Hippocampal formation (tissue), 2 donors: ENCODE results near the gene NRL.

Experiments
- DNase-seq, 2 donors: peaks; one replicate each; lab custom pipeline; 2025; lab: John Stamatoyannopoulos, UW

The NRL gene

DNA sequence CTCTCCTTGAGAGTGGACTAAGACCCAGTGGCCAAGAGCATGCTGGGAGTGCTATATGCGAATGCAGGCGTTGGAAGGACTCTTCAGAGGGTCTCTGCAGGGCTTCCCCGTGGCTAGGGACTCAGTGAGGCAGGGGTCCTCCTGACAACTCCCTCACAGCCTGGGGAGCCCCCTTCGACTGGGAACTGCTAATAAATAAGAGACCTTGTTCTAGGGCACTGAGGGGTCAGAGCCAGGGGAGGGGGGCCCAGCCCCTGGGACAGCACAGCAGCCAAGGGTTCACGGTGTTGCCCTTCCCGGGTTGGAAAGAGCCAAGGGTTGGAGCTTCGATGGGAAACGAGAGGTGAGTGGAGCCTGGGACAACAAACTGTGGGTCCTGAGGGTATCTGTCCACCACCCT lies 49.3 kb downstream of the NRL start:
- no peak for DNase-seq

- no peak for DNase-seq
Observed at GRCh38 chr14:24064856-24065255, 49.9 kb downstream of the NRL start.

GRCh38 chr14:24064091-24064795 lies 50.5 kb downstream of the NRL start:
- DNase-seq, result no peak

DNA sequence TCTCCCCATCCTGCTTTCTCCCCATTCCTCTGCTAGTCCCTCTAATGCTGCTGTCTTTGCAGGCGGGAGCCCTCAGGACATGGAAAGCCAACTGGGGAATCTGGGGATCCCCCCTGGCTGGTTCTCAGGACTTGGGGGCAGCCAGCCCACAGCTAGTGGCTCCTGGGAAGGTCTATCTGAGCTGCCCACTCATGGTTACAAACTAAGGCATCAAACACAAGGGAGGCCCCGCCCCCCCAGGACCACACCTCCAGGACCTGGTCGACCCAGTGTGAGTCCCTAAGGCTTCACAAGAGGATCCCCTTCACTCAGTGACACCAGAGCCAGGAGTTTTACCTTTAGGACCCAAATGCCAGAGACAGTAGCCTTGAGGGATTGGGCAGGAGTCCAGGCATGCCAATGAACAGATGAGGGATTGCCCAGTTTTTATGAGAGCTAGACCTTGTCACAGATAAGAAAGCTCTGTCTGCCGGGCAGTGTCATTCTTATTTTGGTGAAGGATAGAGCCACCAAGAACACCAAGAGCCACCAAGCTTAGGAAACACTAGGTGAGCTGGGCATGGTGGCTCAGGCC lies 51.4 kb downstream of the NRL start:
- DNase-seq, result no peak

DNA sequence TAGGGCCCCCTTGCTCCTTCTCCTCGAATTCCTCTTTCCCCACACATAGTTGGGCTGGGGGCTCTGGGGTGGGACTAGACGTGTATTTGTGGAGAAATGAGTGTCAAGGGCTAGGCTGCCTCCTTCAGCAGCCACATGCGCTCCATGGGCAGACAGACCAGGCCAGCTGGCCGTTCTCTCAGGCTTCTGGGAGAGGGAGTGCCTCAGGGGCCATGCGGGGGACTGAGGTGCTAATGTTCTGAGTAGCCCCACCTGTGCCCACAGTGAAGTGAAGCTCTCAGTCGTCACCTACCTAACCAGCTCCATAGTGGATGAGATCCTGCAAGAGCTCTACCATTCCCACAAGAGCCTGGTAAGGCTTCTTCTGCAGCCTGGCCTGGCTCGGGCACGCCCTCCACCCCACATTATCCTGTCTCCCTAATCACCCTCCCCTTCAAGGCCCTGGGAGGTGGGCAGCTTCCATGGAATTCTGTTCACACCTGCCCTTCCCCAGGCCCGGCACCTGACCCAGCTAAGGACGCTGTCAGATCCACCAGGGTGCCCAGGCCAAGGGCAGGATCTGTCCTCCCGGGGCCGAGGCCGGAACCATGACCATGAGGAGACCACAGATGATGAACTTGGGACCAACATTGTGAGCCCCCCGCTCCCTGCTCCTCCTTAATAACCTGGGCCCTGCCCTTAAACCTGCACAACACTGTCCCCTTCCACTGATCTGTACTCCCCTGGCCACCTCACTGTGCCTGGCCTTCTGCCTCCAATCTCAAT lies 52.4 kb downstream of the NRL start:
- DNase-seq, result no peak

DNA sequence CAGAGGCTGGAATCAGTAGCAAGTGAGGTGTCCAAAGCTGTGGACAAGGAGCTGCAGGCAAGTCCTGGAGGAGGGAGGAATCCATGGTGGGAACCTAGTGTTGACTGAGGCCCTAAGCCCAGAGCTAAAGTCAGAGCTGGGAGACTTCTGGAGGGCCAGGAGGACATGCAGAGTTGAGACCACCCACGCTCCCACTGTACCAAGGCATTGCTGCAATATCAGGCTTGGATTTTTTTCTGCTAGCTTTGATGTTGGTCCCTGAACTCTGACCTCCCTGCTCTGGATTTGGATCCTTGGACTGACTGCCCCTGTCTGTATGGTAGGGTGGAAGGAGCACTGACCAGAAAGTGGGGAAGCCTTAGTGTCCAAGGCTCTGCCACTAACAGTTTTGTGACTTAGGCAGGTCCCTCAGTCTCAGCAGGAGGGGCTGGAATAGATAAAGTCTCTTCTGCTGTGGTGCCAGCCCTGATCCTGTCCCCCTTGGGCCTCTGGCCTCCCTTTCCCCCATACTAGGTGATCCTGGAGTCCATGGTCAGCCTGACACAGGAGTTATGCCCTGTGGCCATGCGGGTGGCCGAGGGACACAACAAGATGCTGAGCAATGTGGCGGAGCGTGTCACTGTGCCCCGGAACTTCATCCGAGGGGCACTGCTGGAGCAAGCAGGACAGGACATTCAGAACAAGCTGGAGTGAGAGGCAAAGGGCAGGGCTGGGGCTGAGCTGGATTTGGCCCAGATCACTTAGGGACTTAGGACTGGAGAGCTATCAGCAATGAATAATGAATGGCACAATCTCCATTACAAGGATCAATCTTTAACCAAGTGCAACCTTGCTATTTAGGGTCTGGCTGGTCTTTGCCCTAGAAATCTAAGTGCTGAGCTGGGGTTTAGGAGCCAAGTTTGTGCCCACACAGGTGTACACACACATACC lies 53.5 kb downstream of the NRL start:
- no peak for DNase-seq

- DNase-seq, result no peak
Observed at GRCh38 chr14:24060443-24060842, 54.3 kb downstream of the NRL start.

GRCh38 chr14:24059841-24060388 lies 54.8 kb downstream of the NRL start:
- DNase-seq, result no peak

DNA sequence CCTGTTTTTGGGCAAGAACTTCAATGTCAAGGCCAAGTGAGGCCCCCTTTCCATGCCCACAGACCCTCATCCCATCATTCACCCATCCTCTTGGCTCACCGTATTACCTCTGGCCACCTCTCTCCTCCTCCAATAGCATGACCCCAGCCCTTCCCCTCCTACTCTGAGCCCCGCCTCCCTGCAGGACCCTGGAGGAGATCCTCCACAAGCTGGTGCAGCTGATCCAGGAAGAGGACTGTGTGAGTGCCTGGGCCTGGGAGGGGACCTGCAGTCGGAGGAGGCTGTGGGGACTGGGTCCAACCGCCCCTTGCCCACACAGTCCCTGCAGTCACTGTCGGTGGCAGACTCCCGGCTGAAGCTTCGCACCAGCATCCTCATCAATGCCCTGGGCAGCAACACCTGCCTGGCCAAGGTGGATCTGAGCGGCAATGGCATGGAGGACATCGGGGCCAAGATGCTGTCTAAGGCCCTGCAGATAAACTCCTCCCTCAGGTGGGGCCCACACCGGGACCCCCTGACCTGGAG lies 55.7 kb downstream of the NRL start:
- DNase-seq, result no peak

- peak; percentile 60 to 75 for DNase-seq
Observed at GRCh38 chr14:24058260-24058950, 56.3 kb downstream of the NRL start.

DNA sequence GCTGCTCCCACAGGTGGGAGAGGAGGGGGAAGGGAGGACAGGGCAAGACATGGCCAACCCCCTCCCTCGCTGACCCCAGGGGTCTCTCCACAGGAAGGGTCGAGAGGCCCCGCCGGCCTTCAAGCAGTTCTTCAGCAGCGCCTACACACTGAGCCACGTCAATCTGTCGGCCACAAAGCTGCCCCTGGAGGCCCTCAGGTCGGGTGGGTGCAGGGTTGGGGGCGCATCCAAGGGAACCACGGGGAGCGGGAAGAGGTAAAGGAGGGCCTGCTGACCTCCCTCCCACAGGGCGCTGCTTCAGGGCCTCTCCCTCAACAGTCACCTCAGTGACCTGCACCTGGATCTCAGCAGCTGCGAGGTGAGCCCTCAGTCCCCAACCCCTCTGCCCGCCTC lies 56.9 kb downstream of the NRL start:
- DNase-seq, result no peak

DNA sequence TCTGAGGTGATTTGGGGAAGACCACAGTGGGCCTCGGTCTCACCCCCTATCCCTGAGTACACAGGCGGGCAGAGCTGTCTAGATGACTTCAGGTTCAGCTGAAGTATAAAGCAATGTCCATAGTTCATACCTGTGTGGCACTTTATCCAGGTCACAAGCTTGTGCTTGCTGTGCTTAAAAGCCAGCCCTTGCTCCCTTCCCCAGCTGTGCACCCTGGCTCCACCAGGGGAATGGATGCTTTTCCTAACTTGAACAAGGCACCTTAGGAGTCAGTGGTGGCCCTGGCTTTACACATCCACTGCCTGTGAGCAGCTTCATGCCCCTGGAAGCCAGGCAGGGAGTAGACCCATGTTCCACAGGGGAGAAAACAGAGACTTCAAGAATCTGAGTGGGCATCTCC lies 57.5 kb downstream of the NRL start:
- DNase-seq, result no peak

DNA sequence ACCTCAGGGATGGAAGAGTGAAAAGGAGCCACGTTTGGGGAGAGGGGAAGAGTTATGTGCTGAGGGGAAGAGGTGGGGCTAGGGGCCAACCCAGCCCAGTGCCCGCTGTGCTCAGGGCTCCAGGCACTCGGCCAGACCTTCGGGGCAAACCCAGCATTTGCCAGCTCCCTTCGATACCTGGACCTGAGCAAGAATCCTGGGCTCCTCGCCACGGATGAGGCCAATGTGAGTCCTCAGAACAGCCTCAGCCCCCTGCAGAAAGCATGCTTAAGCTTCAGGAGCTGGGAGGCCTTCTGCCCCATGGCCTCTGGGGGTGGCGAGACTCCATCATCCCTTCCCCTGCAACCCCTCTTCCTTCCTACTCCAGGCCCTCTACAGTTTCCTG lies 58.0 kb downstream of the NRL start:
- no peak for DNase-seq

DNA sequence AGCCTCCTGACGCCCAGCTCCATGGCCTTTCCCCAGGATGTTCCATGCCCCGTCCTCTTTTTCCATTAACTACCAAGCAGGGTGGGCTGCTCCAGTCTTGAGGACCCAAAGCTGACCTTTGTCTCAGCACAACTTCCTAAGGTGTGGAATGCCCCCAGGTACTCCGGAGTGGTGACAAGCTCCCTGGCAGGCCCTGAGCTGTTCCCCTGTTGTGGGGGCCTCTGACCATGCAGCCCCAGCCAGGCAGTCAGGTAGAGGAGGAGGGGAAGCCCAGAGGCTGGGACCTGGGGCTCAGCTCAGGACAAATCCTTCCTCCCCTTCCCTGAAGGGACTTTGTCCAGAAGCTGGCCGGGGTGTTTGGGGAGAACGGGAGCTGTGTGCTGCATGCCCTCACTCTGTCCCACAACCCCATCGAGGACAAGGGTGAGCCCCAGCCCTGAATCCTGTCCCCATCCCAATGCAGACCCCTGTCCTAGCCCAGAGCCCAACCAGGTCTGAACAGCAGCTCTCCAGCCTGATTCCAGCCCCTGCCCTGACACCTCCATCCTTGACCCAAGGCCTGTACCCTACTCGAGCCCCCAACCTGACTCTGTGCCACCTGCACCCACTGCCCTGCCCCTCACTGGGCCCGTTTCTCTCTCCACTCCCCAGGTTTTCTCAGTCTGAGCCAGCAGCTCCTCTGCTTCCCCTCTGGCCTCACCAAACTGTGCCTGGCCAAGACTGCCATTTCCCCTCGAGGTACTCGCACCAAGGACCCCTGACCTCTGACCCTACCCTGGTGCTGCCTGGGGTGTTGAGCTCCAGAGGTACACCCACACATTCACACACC lies 58.6 kb downstream of the NRL start:
- no peak for DNase-seq

GRCh38 chr14:24054646-24055045 lies 60.1 kb downstream of the NRL start:
- no peak for DNase-seq

DNA sequence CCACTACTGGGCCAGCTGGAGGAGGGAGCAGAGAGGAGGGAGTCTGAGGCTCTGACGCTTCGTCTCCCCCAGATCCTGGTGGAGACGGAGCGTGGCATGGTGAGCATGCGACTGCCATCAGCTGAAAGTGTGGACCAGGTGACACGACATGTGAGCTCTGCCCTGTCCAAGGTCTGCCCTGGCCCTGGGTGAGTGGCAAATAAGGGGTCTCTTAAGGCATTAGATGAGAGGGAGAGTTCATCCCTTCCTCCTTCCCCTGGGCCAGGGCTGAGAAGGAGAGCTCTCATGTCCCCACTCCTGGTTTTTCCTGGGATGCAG lies 60.5 kb downstream of the NRL start:
- no peak for DNase-seq

DNA sequence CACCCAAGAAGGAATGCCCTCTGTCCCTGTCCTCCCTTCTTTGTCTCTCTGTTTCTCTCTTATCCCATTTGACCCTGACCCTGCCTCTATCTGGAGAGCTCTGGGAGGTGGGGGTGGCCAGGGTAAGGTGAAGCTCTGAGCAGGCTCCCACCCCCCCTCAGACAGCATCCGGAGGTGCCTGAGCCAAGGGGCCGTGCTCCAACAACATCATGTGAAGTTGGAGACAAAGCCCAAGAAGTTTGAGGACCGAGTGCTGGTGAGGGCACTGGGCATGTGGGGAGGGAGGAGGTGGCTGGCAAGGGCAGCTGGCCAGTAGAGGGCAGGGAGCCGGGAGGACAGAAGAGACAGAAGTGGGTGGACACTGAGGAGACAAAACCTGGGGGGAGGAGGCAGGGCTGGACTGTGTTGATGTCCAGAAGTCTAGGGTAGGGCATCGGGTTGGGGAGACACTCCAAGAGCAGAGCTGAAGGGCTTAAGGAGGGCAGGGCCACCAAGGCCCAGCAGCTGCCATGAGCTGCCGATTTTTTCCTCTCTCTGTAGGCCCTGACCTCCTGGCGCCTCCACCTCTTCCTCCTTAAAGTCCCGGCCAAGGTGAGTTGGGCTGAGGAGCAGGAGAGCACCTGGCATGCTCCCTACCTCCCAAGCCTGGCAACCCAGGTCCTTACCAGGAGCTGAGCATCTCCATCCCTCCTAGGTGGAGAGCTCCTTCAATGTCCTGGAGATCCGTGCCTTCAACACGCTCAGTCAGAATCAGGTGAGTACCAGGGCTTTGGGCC lies 61.0 kb downstream of the NRL start:
- no peak for DNase-seq

GRCh38 chr14:24052656-24053547 lies 61.8 kb downstream of the NRL start:
- no peak for DNase-seq
